ENCODE results near the gene ATP6V1B1. TPM values are rescaled to one million over a fixed set of nuclear protein-coding genes. Genes with fewer than 3 reads are reported as not detected.
A peak's percentile ranks its signal among the peaks of the same experiment; 100 is the strongest.

ATP6V1B1 gene
- total and polyA plus RNA-seq, 9 of the 15 experiments (the other 6 are each of a cell fraction or from before 2014, with no cell fraction given) = not detected

DNA sequence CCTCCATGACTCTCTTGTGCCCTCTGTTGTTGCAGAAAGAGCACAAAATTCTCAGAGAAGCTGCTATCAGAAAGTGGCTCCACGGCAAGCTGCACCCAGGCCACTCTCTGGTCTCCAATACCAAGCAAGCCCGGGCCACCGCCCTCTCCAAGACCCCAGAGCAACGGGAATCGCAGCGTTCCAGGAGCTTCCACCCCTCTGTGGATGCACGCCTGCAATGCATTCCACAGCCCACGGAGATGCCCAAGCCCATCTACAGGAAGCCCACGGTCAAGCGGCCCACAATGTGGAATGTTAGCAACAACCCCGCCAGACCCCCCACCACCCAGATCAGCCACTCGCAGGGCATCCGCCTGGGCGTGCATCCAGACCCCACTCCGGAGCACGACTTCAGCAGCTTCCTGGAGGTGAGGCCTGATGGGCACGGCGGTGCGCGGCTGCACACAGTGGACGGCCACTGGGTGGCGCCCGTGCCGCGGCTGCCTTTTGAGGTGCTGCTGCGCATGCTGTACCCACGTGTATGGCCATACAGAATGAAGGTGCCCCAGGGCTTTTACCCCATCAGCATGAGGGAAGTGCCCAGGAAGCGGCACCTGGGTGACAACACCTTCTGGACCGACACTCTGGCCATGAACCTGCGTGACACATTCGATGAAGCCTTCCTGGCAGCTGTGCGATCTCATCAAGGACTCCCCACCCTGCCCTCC is 49.0 kb downstream of the ATP6V1B1 start (continued):
- no peak for TF ChIP-seq ZNF76 (CRISPR knock-in tag; IDR thresholded peaks at IDR 0.05; ENCODE audit: borderline replicate concordance)
- TF ChIP-seq, protein P1, sequence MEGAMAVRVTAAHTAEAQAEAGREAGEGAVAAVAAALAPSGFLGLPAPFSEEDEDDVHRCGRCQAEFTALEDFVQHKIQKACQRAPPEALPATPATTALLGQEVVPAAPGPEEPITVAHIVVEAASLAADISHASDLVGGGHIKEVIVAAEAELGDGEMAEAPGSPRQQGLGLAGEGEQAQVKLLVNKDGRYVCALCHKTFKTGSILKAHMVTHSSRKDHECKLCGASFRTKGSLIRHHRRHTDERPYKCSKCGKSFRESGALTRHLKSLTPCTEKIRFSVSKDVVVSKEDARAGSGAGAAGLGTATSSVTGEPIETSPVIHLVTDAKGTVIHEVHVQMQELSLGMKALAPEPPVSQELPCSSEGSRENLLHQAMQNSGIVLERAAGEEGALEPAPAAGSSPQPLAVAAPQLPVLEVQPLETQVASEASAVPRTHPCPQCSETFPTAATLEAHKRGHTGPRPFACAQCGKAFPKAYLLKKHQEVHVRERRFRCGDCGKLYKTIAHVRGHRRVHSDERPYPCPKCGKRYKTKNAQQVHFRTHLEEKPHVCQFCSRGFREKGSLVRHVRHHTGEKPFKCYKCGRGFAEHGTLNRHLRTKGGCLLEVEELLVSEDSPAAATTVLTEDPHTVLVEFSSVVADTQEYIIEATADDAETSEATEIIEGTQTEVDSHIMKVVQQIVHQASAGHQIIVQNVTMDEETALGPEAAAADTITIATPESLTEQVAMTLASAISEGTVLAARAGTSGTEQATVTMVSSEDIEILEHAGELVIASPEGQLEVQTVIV (CRISPR knock-in tag; IDR thresholded peaks at IDR 0.05; ENCODE audit: borderline replicate concordance) = no peak
- TF ChIP-seq TRIM28 (IDR thresholded peaks at IDR 0.05) = no peak
- 0 out of 2 replicates have a peak, but pooled peaks have one; percentile 30 for TF ChIP-seq REST (IDR thresholded peaks at IDR 0.05; ENCODE audit: borderline replicate concordance)
- TF ChIP-seq REST (CRISPR knock-in tag; IDR thresholded peaks at IDR 0.05; ENCODE audit: low read depth) = no peak
- TF ChIP-seq, protein P2, sequence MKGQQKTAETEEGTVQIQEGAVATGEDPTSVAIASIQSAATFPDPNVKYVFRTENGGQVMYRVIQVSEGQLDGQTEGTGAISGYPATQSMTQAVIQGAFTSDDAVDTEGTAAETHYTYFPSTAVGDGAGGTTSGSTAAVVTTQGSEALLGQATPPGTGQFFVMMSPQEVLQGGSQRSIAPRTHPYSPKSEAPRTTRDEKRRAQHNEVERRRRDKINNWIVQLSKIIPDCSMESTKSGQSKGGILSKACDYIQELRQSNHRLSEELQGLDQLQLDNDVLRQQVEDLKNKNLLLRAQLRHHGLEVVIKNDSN (CRISPR knock-in tag; IDR thresholded peaks at IDR 0.05) = no peak
- peak; percentile 17 to 24; a peak in 1 of 4 replicates for TF ChIP-seq NRF1 (conservative IDR thresholded peaks at IDR 0.05 in 1 of 2, IDR thresholded peaks at IDR 0.05 in 1 of 2)
- TF ChIP-seq, protein P3, sequence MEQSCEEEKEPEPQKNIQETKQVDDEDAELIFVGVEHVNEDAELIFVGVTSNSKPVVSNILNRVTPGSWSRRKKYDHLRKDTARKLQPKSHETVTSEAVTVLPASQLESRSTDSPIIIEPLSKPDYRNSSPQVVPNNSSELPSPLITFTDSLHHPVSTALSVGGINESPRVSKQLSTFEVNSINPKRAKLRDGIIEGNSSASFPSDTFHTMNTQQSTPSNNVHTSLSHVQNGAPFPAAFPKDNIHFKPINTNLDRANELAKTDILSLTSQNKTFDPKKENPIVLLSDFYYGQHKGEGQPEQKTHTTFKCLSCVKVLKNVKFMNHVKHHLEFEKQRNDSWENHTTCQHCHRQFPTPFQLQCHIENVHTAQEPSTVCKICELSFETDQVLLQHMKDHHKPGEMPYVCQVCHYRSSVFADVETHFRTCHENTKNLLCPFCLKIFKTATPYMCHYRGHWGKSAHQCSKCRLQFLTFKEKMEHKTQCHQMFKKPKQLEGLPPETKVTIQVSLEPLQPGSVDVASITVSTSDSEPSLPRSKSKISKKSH (CRISPR knock-in tag; IDR thresholded peaks at IDR 0.05) = no peak
- TF ChIP-seq HMGXB4 (CRISPR knock-in tag; IDR thresholded peaks at IDR 0.05) = no peak
- TF ChIP-seq, protein P4, sequence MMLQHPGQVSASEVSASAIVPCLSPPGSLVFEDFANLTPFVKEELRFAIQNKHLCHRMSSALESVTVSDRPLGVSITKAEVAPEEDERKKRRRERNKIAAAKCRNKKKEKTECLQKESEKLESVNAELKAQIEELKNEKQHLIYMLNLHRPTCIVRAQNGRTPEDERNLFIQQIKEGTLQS (IDR thresholded peaks at IDR 0.05) = 0 out of 2 replicates have a peak, but pooled peaks have one; percentile 10
- TF ChIP-seq, protein P4 (CRISPR knock-in tag; conservative IDR thresholded peaks at IDR 0.05) = no peak
